Measurements from ENCODE around the gene CSDE1. TPM values are rescaled to one million over a fixed set of nuclear protein-coding genes. Genes with fewer than 3 reads are reported as not detected.

Gene CSDE1
- total RNA-seq, 6 donors from 2014 or later, result 223 to 548 (median 373) TPM

DNA sequence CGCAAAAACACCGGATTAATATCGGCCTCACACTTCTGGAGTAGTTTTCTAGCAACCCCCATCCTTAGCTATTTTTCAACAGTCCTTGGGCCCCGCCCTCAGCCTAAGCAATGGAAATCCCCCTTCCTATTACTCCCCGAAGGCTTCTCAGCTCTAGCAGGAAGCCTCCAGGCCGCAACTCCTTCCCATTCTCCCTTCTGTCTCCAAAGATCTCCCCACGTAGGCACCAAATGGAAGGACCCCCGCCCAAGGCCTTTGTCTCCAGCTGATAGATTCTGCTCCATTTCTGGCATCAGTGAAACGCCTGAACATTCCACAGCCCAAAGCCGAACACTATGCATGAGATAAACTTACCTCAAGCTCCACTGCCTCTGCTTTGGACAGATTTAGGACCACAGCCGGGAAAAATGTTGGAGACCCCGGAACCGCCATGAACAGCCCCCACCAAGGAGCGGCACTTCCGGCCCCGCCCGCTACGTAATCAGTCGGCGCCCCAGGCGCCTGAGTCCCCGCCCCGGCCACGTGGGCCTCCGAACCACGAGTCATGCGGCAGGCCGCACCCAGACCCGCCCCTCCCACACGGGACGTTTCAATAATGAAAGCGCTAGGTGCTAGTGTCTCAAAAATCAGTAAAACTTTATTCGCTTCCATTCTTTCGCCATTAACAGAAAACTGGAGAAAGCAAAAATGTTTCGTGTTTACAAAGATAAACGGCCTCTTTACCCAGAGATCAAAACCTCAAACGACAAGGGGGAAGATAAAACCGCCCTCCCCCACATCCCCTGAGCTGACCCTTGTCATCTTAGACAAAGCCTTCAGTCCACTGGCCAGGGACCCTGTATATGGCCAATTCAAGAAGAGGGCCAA, 41.2 kb downstream of the CSDE1 start, which contains the start of gene NRAS:
NRAS (minus strand) TSS at position 468 of the 867 bp plus-strand sequence. CDS start 611 bp downstream, outside the sequence.
- H3K27ac ChIP-seq, result peak within 1 kb of the TSS; percentile 91 to 95 (median 94)
- DNase-seq, result peak; percentile 95 to 99
- TF ChIP-seq, protein P1, sequence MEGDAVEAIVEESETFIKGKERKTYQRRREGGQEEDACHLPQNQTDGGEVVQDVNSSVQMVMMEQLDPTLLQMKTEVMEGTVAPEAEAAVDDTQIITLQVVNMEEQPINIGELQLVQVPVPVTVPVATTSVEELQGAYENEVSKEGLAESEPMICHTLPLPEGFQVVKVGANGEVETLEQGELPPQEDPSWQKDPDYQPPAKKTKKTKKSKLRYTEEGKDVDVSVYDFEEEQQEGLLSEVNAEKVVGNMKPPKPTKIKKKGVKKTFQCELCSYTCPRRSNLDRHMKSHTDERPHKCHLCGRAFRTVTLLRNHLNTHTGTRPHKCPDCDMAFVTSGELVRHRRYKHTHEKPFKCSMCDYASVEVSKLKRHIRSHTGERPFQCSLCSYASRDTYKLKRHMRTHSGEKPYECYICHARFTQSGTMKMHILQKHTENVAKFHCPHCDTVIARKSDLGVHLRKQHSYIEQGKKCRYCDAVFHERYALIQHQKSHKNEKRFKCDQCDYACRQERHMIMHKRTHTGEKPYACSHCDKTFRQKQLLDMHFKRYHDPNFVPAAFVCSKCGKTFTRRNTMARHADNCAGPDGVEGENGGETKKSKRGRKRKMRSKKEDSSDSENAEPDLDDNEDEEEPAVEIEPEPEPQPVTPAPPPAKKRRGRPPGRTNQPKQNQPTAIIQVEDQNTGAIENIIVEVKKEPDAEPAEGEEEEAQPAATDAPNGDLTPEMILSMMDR (IDR thresholded peaks at IDR 0.05), result peak in 3 of 6 experiments; percentile 4 to 17 (median 6)
- TF ChIP-seq EP300 (IDR thresholded peaks at IDR 0.05) (peak in 1 of 4 donors; percentile 55), POLR2A (IDR thresholded peaks at IDR 0.05) (peak; percentile 37 to 80 (median 64)), POLR2AphosphoS5 (IDR thresholded peaks at IDR 0.05) (peak; percentile 85 to 86)
- WGBS, 2 donors, result 1 to 3% methylated on average over 19 to 38 of the region's 38 CpGs
- peaks cover 22 to 72% (median 53%) of the 10 kb centered on the region in 4 donors for H3K36me3 ChIP-seq
- peak within 1 kb of the TSS; percentile 69 to 84 (median 70) for H3K4me3 ChIP-seq
- H3K9me3 ChIP-seq, result no peaks in the 10 kb centered on the region
- H3K27me3 ChIP-seq, result no peaks in the 10 kb centered on the region
- H3K4me1 ChIP-seq, result peaks cover 11 to 19% (median 12%) of the 10 kb centered on the region in 4 donors
- ATAC-seq (ENCODE audit: low FRiP score in 2 of 2), result peak; percentile 98 to 100

DNA sequence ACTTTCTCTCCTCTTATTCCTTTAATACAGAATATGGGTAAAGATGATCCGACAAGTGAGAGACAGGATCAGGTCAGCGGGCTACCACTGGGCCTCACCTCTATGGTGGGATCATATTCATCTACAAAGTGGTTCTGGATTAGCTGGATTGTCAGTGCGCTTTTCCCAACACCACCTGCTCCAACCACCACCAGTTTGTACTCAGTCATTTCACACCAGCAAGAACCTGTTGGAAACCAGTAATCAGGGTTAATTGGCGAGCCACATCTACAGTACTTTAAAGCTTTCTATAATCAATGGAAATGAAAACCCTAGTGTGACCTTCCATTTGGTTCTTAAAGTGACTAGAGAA, 41.9 kb downstream of the CSDE1 start:
- H3K9me3 ChIP-seq, result no peaks in the 10 kb centered on the region
- peak in 1 of 2 donors; percentile 6 for ATAC-seq (ENCODE audit: low FRiP score in 2 of 2)
- H3K36me3 ChIP-seq, result peaks cover 22 to 72% (median 52%) of the 10 kb centered on the region in 4 donors
- DNase-seq, result no peak
- peak overlapping the region; percentile 91 to 95 (median 94) for H3K27ac ChIP-seq
- 42 to 46% methylated on average over 4 of the region's 4 CpGs for WGBS, 2 donors
- no peaks in the 10 kb centered on the region for H3K27me3 ChIP-seq
- TF ChIP-seq EP300 (IDR thresholded peaks at IDR 0.05) (no peak), POLR2A (IDR thresholded peaks at IDR 0.05) (no peak), POLR2AphosphoS5 (IDR thresholded peaks at IDR 0.05) (no peak)
- TF ChIP-seq, protein P1 (IDR thresholded peaks at IDR 0.05), result no peak
- H3K4me3 ChIP-seq, result peak overlapping the region; percentile 69 to 84 (median 70)
- H3K4me1 ChIP-seq, result peaks cover 11 to 19% (median 12%) of the 10 kb centered on the region in 4 donors

DNA sequence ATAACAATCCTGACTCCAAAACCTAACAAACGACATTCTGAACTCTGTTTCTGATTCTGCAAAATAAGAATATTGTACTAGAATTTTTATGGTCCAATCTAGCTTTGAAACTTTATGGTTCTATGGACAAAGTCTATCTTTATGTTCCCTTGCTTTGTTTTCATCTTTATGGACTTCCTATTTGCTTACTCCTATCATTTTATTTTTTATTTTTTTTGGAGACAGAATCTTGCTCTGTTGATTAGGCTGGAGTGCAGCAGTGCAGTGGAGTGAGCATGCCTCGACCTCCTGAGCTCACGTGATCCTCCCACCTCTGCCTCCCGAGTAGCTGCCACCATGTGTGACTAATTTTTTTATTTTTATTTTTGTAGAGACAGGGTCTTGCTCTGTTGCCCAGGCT, 44.8 kb downstream of the CSDE1 start:
- Histone ChIP-seq H3K27ac (no peak overlapping the region), H3K27me3 (no peaks in the 10 kb centered on the region), H3K4me3 (no peak overlapping the region), H3K9me3 (no peaks in the 10 kb centered on the region), H3K36me3 (peaks cover 15 to 71% (median 48%) of the 10 kb centered on the region in 4 donors), H3K4me1 (peaks cover 11 to 19% (median 12%) of the 10 kb centered on the region in 4 donors)
- ATAC-seq (ENCODE audit: low FRiP score in 2 of 2) (no peak), DNase-seq (no peak)
- whole genome bisulfite sequencing, 2 donors, result 88 to 91% methylated on average over 4 of the region's 4 CpGs
- no peak for TF ChIP-seq POLR2A (IDR thresholded peaks at IDR 0.05)
- TF ChIP-seq EP300 (IDR thresholded peaks at IDR 0.05), result no peak
- no peak for TF ChIP-seq POLR2AphosphoS5 (IDR thresholded peaks at IDR 0.05)
- TF ChIP-seq, protein P1 (IDR thresholded peaks at IDR 0.05), result no peak

DNA sequence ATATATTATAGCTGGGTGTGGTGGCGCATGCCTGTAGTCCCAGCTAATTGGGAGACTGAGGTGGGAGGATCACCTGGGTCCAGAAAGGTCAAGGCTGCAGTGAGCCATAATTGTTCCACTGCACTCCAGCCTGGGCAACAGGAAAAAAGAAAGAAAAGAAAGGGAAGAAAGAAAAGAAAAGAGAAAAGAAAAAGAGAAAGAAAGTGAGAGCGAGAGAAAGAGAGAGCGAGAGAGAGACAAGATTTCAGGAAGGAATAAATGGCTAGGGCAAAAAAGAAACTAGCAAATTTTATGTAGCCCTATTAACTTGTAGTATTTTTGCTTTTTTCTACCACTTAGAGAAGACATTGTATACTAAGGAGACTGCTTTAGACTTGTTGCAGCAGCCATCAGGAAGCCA, 47.4 kb downstream of the CSDE1 start:
- ATAC-seq (ENCODE audit: low FRiP score in 2 of 2) (no peak), DNase-seq (no peak)
- no peak overlapping the region for H3K4me3 ChIP-seq
- peaks cover 25 to 89% (median 61%) of the 10 kb centered on the region in 4 donors for H3K36me3 ChIP-seq
- no peaks in the 10 kb centered on the region for H3K27me3 ChIP-seq
- peaks cover 5 to 8% (median 6%) of the 10 kb centered on the region in 4 donors for H3K4me1 ChIP-seq
- H3K27ac ChIP-seq, result no peak overlapping the region
- 83 to 99% methylated on average over 3 of the region's 3 CpGs for WGBS, 2 donors
- TF ChIP-seq POLR2A (IDR thresholded peaks at IDR 0.05), result no peak
- TF ChIP-seq, protein P1 (IDR thresholded peaks at IDR 0.05), result no peak
- no peak for TF ChIP-seq POLR2AphosphoS5 (IDR thresholded peaks at IDR 0.05)
- no peak for TF ChIP-seq EP300 (IDR thresholded peaks at IDR 0.05)
- H3K9me3 ChIP-seq, result no peaks in the 10 kb centered on the region
